Urinary bladder (tissue), 4 donors: ENCODE data around the gene MED29. TPM values are rescaled to one million over a fixed set of nuclear protein-coding genes. Genes with fewer than 3 reads are reported as not detected.
A peak's percentile ranks its signal among the peaks of the same experiment; 100 is the strongest.

Experiments
- DNase-seq: peaks from one replicate; pipeline ENCODE4 v3.0.0-alpha.2; 2015; ENCODE audit errors: extremely low spot score
- H3K27ac ChIP-seq: one replicate; pipeline ENCODE4 v1.5.1; 2013; ENCODE audit warnings: low read depth, mild to moderate bottlenecking, moderate library complexity
- H3K36me3 ChIP-seq: one replicate; pipeline ENCODE4 v1.6.1; 2013; ENCODE audit warnings: mild to moderate bottlenecking, moderate library complexity; ENCODE audit not compliant: insufficient read depth
- H3K4me1 ChIP-seq: one replicate; pipeline ENCODE4 v1.6.1; 2013; ENCODE audit warnings: mild to moderate bottlenecking, moderate library complexity; ENCODE audit not compliant: insufficient read depth
- H3K4me3 ChIP-seq: one replicate; pipeline ENCODE4 v1.5.1; 2013; ENCODE audit warnings: low read depth, low read length
- WGBS: extraction: QIAGEN DNeasy Blood & Tissue Kit; methylation state at CpG from one replicate; pipeline ENCODE4 v1.1.7; 2013; 5-methylcytosine and 5-hydroxymethylcytosine counted together
- polyA plus RNA-seq: library from polyadenylated mRNA; stranded (reverse); fragments of 200-250 nt; gene quantifications from one replicate; pipeline ENCODE4 v1.2.3, GENCODE V29; 2013
- total RNA-seq: library from RNA; depleted of rRNA; stranded (reverse); fragments of >200 nt; gene quantifications from one replicate; pipeline ENCODE4 v1.2.3, GENCODE V29; 2014
- donor health status: healthy with polysubstance abuse.
- donor health status: healthy.

Gene MED29
- total and polyA plus RNA-seq, 2 donors: 14.8 to 50.0 TPM

DNA sequence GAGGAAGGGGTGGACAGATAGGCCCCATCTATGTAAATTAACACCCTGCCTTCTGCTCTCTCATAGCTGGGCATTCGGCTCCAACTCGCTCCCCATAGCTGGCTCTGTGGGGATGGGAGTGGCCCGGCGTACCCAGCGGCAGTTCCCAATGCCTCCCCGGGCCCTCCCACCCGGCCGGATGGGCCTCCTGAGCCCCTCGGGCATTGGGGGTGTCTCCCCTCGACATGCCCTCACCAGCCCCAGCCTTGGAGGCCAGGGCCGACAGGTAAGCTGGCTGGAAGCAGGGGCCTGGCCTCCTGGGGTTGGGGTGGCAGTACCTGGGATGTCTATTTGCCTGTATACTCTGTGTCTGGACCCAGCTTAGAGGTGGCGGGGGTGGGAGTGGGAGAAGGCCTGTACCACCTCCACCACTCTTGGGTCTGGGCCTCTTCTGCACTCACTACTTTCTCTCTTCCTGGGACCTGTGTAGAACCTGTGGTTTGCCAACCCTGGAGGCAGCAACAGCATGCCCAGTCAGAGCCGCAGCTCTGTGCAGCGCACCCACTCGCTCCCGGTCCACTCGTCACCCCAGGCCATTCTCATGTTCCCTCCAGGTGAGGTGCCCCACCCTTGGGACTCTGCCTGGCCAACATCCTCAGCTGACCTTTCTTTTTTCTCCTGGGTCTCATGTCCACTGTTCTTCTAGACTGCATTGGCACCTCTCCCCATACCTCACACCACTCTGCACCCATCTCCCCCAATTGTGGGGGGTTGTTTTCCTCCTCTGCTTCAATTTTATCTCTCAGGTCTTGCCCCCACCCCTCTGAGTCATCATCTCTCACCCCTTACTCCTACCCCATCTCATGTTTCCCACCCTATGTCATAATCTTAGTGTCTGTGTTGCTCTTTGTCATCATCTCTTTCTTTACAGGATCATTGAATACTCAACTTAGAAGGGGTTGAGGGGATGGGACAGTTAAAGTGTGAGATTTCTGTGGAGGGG lies 10.4 kb upstream of the MED29 start:
- no peaks in the 10 kb centered on the region for H3K4me1 ChIP-seq
- H3K36me3 ChIP-seq: peaks cover 7% of the 10 kb centered on the region

GRCh38 chr19:39381910-39382611 lies 9.1 kb upstream of the MED29 start:
- WGBS: 81% methylated on average over 10 of the region's 10 CpGs
- no peak overlapping the region for H3K27ac ChIP-seq
- H3K4me3 ChIP-seq: no peak overlapping the region
- H3K36me3 ChIP-seq: peaks cover 7% of the 10 kb centered on the region
- no peak for DNase-seq
- no peaks in the 10 kb centered on the region for H3K4me1 ChIP-seq

More for the DNA sequence above, 10.4 kb upstream of the MED29 start:
- 94% methylated on average over 17 of the region's 17 CpGs for WGBS
- Histone ChIP-seq H3K27ac (no peak overlapping the region), H3K4me3 (no peak overlapping the region)
- DNase-seq: no peak

- 87% methylated on average over 18 of the region's 18 CpGs for WGBS
- no peaks in the 10 kb centered on the region for H3K4me1 ChIP-seq
- peaks cover 1% of the 10 kb centered on the region for H3K36me3 ChIP-seq
- H3K27ac ChIP-seq: no peak overlapping the region
- DNase-seq: no peak
- no peak overlapping the region for H3K4me3 ChIP-seq
Observed at GRCh38 chr19:39382991-39383828, 8.0 kb upstream of the MED29 start.

DNA sequence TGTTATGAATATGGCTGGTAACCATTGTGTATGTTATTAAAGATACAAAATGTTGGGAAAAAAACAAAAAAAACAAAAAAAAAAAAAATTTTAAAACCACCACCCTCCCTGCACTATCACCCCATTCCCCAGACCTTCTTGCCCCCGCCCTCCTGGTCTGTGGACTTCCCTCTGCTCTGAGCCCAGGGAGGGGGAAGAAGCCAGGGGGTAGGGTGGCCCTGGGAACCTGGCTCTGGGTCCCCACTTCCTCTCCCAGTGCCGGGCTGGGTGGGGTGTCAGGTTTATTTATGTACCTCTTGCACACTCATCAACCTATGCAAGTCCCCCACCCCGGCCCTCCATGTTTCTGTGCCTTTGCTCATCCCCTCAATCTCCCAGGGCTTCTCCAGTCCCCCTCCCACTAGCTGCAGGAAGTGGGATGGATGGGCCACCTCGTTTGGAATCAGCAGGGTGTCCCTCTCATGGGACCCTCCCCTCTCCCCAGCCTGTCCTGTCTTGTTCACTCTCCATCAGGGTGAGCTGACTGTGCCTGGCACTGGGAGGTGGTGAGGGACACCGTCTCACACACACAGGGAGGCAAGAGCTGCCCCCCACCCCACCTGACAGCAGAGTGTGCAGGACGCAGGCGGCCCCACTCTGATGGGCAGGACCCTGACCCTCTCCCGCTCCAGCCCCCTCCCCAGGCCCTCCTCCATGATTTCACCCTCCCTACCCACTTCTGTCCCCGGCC lies 6.2 kb upstream of the MED29 start:
- Histone ChIP-seq H3K4me3 (no peak overlapping the region), H3K36me3 (no peaks in the 10 kb centered on the region), H3K4me1 (no peaks in the 10 kb centered on the region), H3K27ac (no peak overlapping the region)
- 60% methylated on average over 9 of the region's 9 CpGs for WGBS
- DNase-seq: no peak

DNA sequence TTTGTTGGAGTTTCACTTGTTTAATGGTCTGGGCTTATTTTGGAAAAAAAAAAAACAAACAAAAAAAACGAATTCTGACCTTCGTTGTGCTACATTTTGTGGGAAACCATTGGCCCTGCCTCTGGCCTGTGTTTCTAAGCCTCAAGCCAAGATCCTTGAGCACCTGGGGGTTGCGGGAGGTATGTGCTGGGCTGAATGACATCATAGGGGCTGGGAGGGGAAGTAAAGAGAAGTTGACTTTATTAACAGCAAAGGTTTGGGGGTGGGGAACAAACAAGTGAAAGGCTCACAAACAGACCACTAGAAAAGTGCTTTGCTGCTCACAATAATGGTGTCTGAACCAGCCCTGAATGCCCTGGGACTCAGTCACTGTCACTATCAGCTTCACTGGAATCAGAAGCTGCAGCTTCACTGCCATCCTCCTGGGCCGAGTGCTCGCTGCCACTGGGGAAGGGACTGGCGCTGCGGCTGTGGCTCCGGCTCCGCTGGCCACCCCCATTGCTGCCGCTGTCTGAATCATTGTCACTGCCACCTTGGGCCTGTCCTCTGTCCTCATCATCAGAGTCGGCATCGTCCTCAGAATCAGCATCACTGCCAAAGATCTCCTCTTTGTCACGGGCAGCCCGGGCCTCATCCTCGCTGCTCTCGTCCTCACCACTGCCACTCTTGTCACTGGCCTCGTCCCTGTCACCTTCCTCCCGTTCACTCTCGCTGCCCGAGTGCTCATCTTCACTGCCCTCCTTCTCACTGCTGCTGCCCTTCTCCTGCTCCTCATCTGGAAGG lies 5.4 kb upstream of the MED29 start:
- WGBS: 79% methylated on average over 20 of the region's 20 CpGs
- no peak overlapping the region for H3K27ac ChIP-seq
- no peaks in the 10 kb centered on the region for H3K4me1 ChIP-seq
- no peak for DNase-seq
- H3K36me3 ChIP-seq: no peaks in the 10 kb centered on the region
- no peak overlapping the region for H3K4me3 ChIP-seq

DNA sequence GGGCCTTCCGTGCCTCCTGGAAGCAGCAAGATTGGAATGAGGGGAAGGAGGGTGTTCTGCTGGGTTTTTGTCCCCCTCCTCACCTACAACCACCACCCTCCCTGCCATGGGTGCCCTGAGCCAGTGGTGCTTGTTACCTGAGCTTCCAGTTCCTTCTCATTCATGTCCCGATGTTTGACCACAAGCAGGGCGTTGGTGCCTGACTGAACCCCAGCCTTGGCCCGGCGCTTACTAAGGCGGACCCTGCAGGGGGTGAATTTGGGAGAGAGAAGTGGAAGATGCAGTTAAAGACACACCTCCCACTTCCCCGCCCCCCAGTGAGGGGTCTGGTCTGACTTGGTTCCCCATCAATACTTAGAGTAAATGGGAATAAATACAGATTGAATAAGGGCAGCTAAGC lies 4.6 kb upstream of the MED29 start:
- no peak for DNase-seq
- WGBS: 82% methylated on average over 7 of the region's 7 CpGs
- Histone ChIP-seq H3K36me3 (no peaks in the 10 kb centered on the region), H3K27ac (no peak overlapping the region), H3K4me3 (no peak overlapping the region), H3K4me1 (no peaks in the 10 kb centered on the region)

- Histone ChIP-seq H3K27ac (no peak overlapping the region), H3K4me1 (no peaks in the 10 kb centered on the region), H3K4me3 (no peak overlapping the region), H3K36me3 (no peaks in the 10 kb centered on the region)
- no peak for DNase-seq
- WGBS: 91% methylated on average over 5 of the region's 5 CpGs
Observed at GRCh38 chr19:39388657-39389056, 2.5 kb upstream of the MED29 start.

DNA sequence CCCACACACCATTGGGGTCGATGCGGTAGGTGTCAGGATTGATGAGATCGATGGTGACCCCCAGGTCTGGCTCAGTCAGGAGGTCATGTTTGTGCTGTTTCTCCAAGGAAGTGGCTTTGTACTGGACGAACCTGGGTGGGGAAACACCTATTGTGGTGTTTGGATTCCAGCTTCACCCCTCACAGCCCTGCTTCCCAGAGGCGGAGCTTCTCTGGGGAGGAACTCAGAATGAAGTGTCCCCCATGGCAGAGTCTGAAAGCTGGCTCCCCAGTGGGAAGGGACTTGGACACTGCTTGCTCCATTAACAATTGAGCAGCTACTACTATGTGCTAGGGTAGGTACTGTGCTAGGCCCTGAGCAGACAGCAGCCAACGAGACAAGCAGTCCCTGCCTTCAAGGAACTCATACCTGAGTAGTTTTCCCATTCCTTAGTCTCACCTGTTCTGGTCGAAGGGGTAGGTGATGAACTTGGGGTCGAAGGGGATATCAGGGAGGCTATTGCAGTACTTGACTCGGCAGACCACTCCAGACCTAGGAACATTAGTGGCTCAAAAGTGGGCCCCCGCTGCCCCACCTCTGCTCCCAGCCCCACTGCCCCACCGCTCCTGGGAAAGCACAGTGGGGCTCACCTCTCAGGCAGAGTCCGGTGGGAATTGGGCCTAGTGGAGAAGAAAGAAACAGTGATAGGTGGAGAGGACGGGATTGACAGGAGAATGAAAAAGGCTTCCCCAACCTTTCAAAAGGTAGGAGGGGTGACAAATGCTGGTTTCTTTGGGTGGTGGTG lies 1.4 kb upstream of the MED29 start:
- Histone ChIP-seq H3K4me3 (peak overlapping the region; percentile 61), H3K4me1 (no peaks in the 10 kb centered on the region), H3K36me3 (no peaks in the 10 kb centered on the region), H3K27ac (peak overlapping the region; percentile 96)
- 68% methylated on average over 13 of the region's 13 CpGs for WGBS
- DNase-seq: no peak

- H3K27ac ChIP-seq: peak overlapping the region; percentile 96
- DNase-seq: peak; percentile 62
- WGBS: under 1% methylated on average over 10 of the region's 10 CpGs
- H3K4me3 ChIP-seq: peak overlapping the region; percentile 61
- no peaks in the 10 kb centered on the region for H3K4me1 ChIP-seq
- H3K36me3 ChIP-seq: no peaks in the 10 kb centered on the region
Observed at GRCh38 chr19:39390451-39390750, 777 bp upstream of the MED29 start.

DNA sequence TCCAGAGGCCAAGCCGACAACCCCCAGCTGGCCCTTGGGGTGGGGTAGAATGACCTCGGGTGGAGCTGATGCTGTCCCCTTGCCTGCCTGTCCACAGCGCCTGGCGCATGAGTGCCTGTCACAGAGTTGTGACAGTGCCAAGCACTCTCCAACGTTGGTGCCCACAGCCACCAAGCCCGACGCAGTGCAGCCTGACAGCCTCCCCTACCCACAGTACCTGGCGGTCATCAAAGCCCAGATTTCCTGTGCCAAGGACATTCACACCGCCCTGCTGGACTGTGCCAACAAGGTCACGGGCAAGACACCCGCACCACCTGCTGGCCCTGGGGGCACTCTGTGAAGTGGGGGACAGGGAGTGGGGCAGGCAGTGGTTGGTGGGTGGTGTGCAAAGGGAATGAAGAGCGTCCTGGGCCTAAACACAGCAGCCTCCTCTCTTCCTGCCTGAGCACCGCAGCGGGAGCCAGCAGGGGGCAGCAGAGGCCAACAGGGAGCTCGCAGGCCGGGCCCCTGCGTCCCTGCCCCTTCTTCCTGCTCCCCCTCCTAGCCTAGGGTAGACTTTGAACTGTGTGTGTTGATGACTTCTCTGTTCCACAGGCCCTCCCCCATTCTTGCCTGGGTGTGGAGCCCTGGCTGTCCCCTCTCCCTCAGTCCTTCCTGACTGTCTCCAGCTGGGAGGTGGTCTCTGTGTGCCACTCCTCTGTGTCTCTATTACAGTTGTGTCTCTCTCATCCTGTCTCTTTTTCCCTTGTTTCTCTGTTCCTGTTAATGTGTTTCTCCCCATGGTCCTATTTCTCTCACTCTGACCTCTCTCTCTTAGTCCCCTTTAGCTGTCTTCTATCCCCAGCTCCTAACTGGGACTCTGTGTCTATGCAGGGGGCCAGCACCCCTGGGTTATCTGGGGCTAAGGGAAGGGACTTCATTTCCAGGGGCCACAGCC lies 6.5 kb downstream of the MED29 start:
- no peaks in the 10 kb centered on the region for H3K4me1 ChIP-seq
- H3K4me3 ChIP-seq: no peak overlapping the region

DNA sequence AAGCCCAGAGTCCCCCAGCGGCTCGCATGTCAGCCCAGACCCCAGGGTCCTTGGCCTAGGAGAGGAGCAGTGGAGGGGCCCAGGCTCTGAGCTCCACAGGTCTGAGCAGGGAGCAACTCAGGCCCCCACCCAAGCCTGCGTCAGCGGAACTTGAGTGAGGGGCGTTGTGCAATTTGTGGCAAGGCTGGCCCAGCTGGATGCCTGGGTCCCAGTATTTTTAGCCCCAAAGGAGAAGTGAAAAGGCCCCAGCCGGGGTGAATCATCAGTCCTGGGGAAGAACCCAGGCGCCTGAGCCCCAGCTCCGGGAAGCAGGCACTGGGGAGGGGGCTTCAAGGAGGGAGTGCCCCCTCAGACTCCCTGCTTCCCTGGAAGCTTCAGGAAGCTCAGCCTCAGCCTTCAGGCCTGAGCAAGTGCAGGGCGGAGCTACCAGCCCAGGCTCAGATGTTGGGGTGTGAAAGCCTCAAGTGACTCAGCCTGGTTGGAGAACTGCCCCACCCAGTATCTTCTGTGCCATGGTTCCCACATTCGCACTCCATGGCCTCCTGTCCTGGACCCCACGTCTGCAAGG lies 7.2 kb downstream of the MED29 start:
- no peak overlapping the region for H3K4me3 ChIP-seq
- H3K4me1 ChIP-seq: no peaks in the 10 kb centered on the region
- H3K27ac ChIP-seq: peak overlapping the region; percentile 83
- no peak for DNase-seq
- no peaks in the 10 kb centered on the region for H3K36me3 ChIP-seq
- 71% methylated on average over 11 of the region's 11 CpGs for WGBS

More for the DNA sequence above, 6.5 kb downstream of the MED29 start:
- DNase-seq: no peak
- Histone ChIP-seq H3K27ac (peak overlapping the region; percentile 83), H3K36me3 (no peaks in the 10 kb centered on the region)
- WGBS: 33% methylated on average over 17 of the region's 17 CpGs
